IMR-90 (cell line): ENCODE measurements around the gene TNNI2. TPM values are rescaled to one million over a fixed set of nuclear protein-coding genes. Genes with fewer than 3 reads are reported as not detected.

Source experiments
- ATAC-seq: fragments of 200-7000 bp; cut with Tn5 transposase; 2 replicates; pipeline ENCODE4 v1.9.1; 2020; ENCODE audit warnings: low read depth, mild to moderate bottlenecking, moderate library complexity
- BruUV-seq: library from RNA; stranded (reverse); fragments of 400-500 nt; replicated peaks from 2 replicates; lab custom pipeline; 2021; lab: Mats Ljungman, UMichigan
- CTCF ChIA-PET: fragments of 300-600 bp; formaldehyde crosslinking; extraction: SDS; loops from one replicate; lab custom pipeline; 2021; ENCODE audit warnings: antibody characterized with exemption; lab: Yijun Ruan, JAX
- POLR2A ChIA-PET: fragments of 300-600 bp; sonication (Branson Sonifier 250); formaldehyde crosslinking; loops from one replicate; lab custom pipeline; 2022; ENCODE audit warnings: antibody characterized with exemption; ENCODE audit not compliant: unreplicated experiment; lab: Charles Lee
- DNase-seq: peaks from one replicate; pipeline ENCODE4 v3.0.0; 2013
- H2AFZ ChIP-seq: replicated peaks from 2 replicates; pipeline ENCODE3; 2013; ENCODE audit warnings: low read length, mild to moderate bottlenecking; ENCODE audit not compliant: poor library complexity
- H2AK5ac ChIP-seq: 2 replicates; pipeline ENCODE4 v1.6.1; 2013; ENCODE audit warnings: low read depth, low read length, inconsistent platforms
- H2AK9ac ChIP-seq: replicated peaks from 2 replicates; pipeline ENCODE3; 2013; ENCODE audit warnings: mild to moderate bottlenecking, low read depth, low read length, moderate library complexity; ENCODE audit not compliant: poor library complexity
- H2BK120ac ChIP-seq: 2 replicates; pipeline ENCODE4 v1.6.1; 2013; ENCODE audit warnings: low read depth, low read length, inconsistent platforms
- H2BK15ac ChIP-seq: 3 replicates; pipeline ENCODE4 v1.6.1; 2013; ENCODE audit warnings: low read depth, low read length, inconsistent platforms
- H2BK20ac ChIP-seq: 2 replicates; pipeline ENCODE4 v1.6.1; 2013; ENCODE audit warnings: low read depth, mild to moderate bottlenecking, inconsistent platforms, low read length, moderate library complexity
- H2BK5ac ChIP-seq: 2 replicates; pipeline ENCODE4 v1.6.1; 2013; ENCODE audit warnings: mild to moderate bottlenecking, low read depth, low read length, inconsistent platforms; ENCODE audit not compliant: poor library complexity, severe bottlenecking
- H3K14ac ChIP-seq: replicated peaks from 2 replicates; pipeline ENCODE4 v1.6.1; 2013; ENCODE audit warnings: low read depth, low read length, inconsistent platforms
- H3K18ac ChIP-seq: 2 replicates; pipeline ENCODE4 v1.6.1; 2013; ENCODE audit warnings: low read depth, low read length, control low read depth
- H3K23ac ChIP-seq: 2 replicates; pipeline ENCODE4 v1.6.1; 2013; ENCODE audit warnings: low read depth, low read length, inconsistent platforms
- H3K27ac ChIP-seq: 2 replicates; pipeline ENCODE4 v1.5.1; 2013; ENCODE audit warnings: mild to moderate bottlenecking, control low read depth, low read length; ENCODE audit not compliant: insufficient read depth
- H3K27me3 ChIP-seq: 2 replicates; pipeline ENCODE4 v1.6.1; 2013; ENCODE audit warnings: low read length; ENCODE audit not compliant: control insufficient read depth, insufficient read depth
- H3K36me3 ChIP-seq: 2 replicates; pipeline ENCODE4 v1.6.1; 2013; ENCODE audit warnings: low read length, mixed read lengths; ENCODE audit not compliant: control insufficient read depth, insufficient read depth
- H3K4ac ChIP-seq: 2 replicates; pipeline ENCODE4 v1.6.1; 2013; ENCODE audit warnings: low read depth, low read length, inconsistent platforms
- H3K4me1 ChIP-seq: 2 replicates; pipeline ENCODE4 v1.6.1; 2013; ENCODE audit warnings: low read length, mixed read lengths; ENCODE audit not compliant: control insufficient read depth, insufficient read depth
- H3K4me2 ChIP-seq: 2 replicates; pipeline ENCODE4 v1.6.1; 2013; ENCODE audit warnings: low read depth, mild to moderate bottlenecking, control low read depth, low read length, moderate library complexity
- H3K4me3 ChIP-seq: 2 replicates; pipeline ENCODE4 v1.5.1; 2013; ENCODE audit warnings: low read depth, mild to moderate bottlenecking, control low read depth, low read length, moderate library complexity; ENCODE audit not compliant: insufficient read depth
- H3K56ac ChIP-seq: 2 replicates; pipeline ENCODE4 v1.6.1; 2013; ENCODE audit warnings: low read length, inconsistent platforms; ENCODE audit not compliant: insufficient read depth; ENCODE audit errors: extremely low read depth
- H3K79me1 ChIP-seq, 2 experiments: 2 replicates each; pipeline ENCODE4 v1.6.1; 2013; ENCODE audit warnings: low read length in 2 of 2, inconsistent platforms in 1 of 2, low read depth in 1 of 2
- H3K9ac ChIP-seq: 2 replicates; pipeline ENCODE4 v1.6.1; 2013; ENCODE audit warnings: low read depth, low read length, control low read depth
- H3K9me1 ChIP-seq: 2 replicates; pipeline ENCODE4 v1.6.1; 2013; ENCODE audit warnings: low read length, inconsistent platforms; ENCODE audit not compliant: insufficient read depth
- H3K9me3 ChIP-seq: 2 replicates; pipeline ENCODE4 v1.6.1; 2013; ENCODE audit warnings: low read length; ENCODE audit not compliant: control insufficient read depth, insufficient read depth
- H4K20me1 ChIP-seq: 2 replicates; pipeline ENCODE4 v1.6.1; 2013; ENCODE audit warnings: low read length, inconsistent platforms; ENCODE audit not compliant: insufficient read depth
- H4K5ac ChIP-seq: 2 replicates; pipeline ENCODE4 v1.6.1; 2013; ENCODE audit warnings: mild to moderate bottlenecking, low read depth, low read length, control low read depth
- H4K8ac ChIP-seq, 2 experiments: 2 replicates each; pipeline ENCODE4 v1.6.1; 2013; ENCODE audit warnings: low read depth in 2 of 2, low read length in 2 of 2, control low read depth in 1 of 2, inconsistent platforms in 1 of 2
- H4K91ac ChIP-seq: 2 replicates; pipeline ENCODE4 v1.6.1; 2013; ENCODE audit warnings: low read depth, low read length, inconsistent platforms; ENCODE audit not compliant: insufficient read depth
- BHLHE40 ChIP-seq: fragments of 150-350 bp; IDR thresholded peaks from 2 replicates; pipeline ENCODE4 v1.6.1; 2016; ENCODE audit warnings: mild to moderate bottlenecking, low read depth, low read length
- CEBPB ChIP-seq: IDR thresholded peaks from 2 replicates; pipeline ENCODE4 v1.6.1; 2012; ENCODE audit warnings: low read depth, low read length, improper control_type of control experiment
- CHD1 ChIP-seq: IDR thresholded peaks from 2 replicates; pipeline ENCODE4 v1.6.1; 2012; ENCODE audit warnings: low read depth, low read length, improper control_type of control experiment
- CTCF ChIP-seq: conservative IDR thresholded peaks from 2 replicates; pipeline ENCODE4 v1.5.1; 2012; ENCODE audit warnings: mild to moderate bottlenecking, low read depth, low read length, improper control_type of control experiment
- ELK1 ChIP-seq: fragments of 150-350 bp; IDR thresholded peaks from 2 replicates; pipeline ENCODE4 v1.6.1; 2016; ENCODE audit warnings: low read depth, mild to moderate bottlenecking, low read length, moderate library complexity, borderline replicate concordance
- FOS ChIP-seq: fragments of 150-350 bp; IDR thresholded peaks from 2 replicates; pipeline ENCODE4 v1.6.1; 2016; ENCODE audit warnings: low read depth, low read length
- MAFK ChIP-seq: IDR thresholded peaks from 2 replicates; pipeline ENCODE4 v1.6.1; 2012; ENCODE audit warnings: low read depth, low read length, improper control_type of control experiment
- MAZ ChIP-seq: IDR thresholded peaks from 2 replicates; pipeline ENCODE4 v1.6.1; 2012; ENCODE audit warnings: low read depth, mild to moderate bottlenecking, low read length, improper control_type of control experiment, moderate library complexity, borderline replicate concordance
- MXI1 ChIP-seq: IDR thresholded peaks from 2 replicates; pipeline ENCODE4 v1.6.1; 2012; ENCODE audit warnings: low read depth, mild to moderate bottlenecking, low read length, moderate library complexity, borderline replicate concordance
- NFE2L2 ChIP-seq: fragments of 150-350 bp; IDR thresholded peaks from 2 replicates; pipeline ENCODE4 v1.6.1; 2016; ENCODE audit warnings: low read depth, mild to moderate bottlenecking, low read length
- POLR2A ChIP-seq: IDR thresholded peaks from 2 replicates; pipeline ENCODE4 v1.6.1; 2012; ENCODE audit warnings: mild to moderate bottlenecking, low read depth, low read length
- RAD21 ChIP-seq: IDR thresholded peaks from 2 replicates; pipeline ENCODE4 v1.6.1; 2012; ENCODE audit warnings: low read length, improper control_type of control experiment
- RCOR1 ChIP-seq: IDR thresholded peaks from 2 replicates; pipeline ENCODE4 v1.6.1; 2012; ENCODE audit warnings: mild to moderate bottlenecking, low read length, improper control_type of control experiment; ENCODE audit not compliant: insufficient replicate concordance
- RFX5 ChIP-seq: IDR thresholded peaks from 2 replicates; pipeline ENCODE4 v1.8.0; 2012; ENCODE audit warnings: low read depth, mild to moderate bottlenecking, low read length, moderate library complexity
- SMC3 ChIP-seq: fragments of 150-350 bp; IDR thresholded peaks from 2 replicates; pipeline ENCODE4 v1.6.1; 2016; ENCODE audit warnings: low read depth, mild to moderate bottlenecking, antibody characterized with exemption, low read length, moderate library complexity
- WGBS, 2 experiments: methylation state at CpG; one replicate each; pipeline versions ENCODE4 v1.1.5 to v1.1.7; 2013; ENCODE audit warnings: missing lambda C conversion rate in 2 of 2; ENCODE audit not compliant: insufficient read length in 1 of 2; ENCODE audit errors: extremely low coverage in 2 of 2; 5-methylcytosine and 5-hydroxymethylcytosine counted together
- dilution Hi-C: fragments of 300-500 bp; cut with HindIII; formaldehyde crosslinking; loops from one replicate; pipeline ENCODE4 v1.14.3; 2018; ENCODE audit warnings: low sequenced_read_pairs; ENCODE audit not compliant: unreplicated experiment
- in situ Hi-C: fragments of 300-500 bp; cut with MboI; formaldehyde crosslinking; loops from 3 replicates; pipeline ENCODE4 v1.14.3; 2019; ENCODE audit warnings: low sequenced_read_pairs, inconsistent platforms, mixed read lengths
- intact Hi-C: fragments of 100-400 bp; cut with micrococcal nuclease; formaldehyde crosslinking; loops from 2 replicates; pipeline ENCODE4 v1.10.0; 2022
- polyA plus RNA-seq, 3 experiments: library from polyadenylated mRNA; depleted of rRNA; stranded (reverse); fragments of >200 nt; gene quantifications; 2 replicates each; pipeline ENCODE4 v1.2.3, GENCODE V29; 2012; ENCODE audit warnings: low replicate concordance in 1 of 3
- total RNA-seq: library from RNA; depleted of rRNA; stranded (reverse); fragments of >200 nt; gene quantifications from 2 replicates; pipeline ENCODE4 v1.2.3, GENCODE V29; 2012
- TF ChIP-seq, protein P1 (sequence below): fragments of 150-350 bp; IDR thresholded peaks from 2 replicates; pipeline ENCODE4 v1.6.1; 2017; ENCODE audit warnings: mild to moderate bottlenecking, antibody characterized with exemption, low read length, low read depth

The TNNI2 gene
- total and polyA plus RNA-seq, 2 of the 4 experiments (the other 2 are of a cell fraction) = not detected

- in situ Hi-C loops = no loop called here
- ChIA-PET CTCF (interaction anchor here (0.5 to 1.6 kb wide), 2 partner anchors 9 to 165 kb away, joined by 3 to 4 read pairs; no protein-coding TSS in a partner anchor), POLR2A (no interaction called here)
- Histone ChIP-seq H3K4ac (no peak overlapping the region), H4K5ac (no peak overlapping the region), H3K14ac (no peak overlapping the region), H2BK5ac (no peak overlapping the region), H3K4me3 (no peak overlapping the region), H3K23ac (no peak overlapping the region), H2AFZ (no peak overlapping the region), H3K79me1 (no peaks in the 10 kb centered on the region), H3K9me3 (peaks cover 16% of the 10 kb centered on the region), H3K4me2 (no peak overlapping the region), H3K27me3 (peaks cover 38% of the 10 kb centered on the region), H3K36me3 (no peaks in the 10 kb centered on the region), H2AK5ac (no peak overlapping the region), H3K9ac (no peak overlapping the region), H3K9me1 (no peaks in the 10 kb centered on the region), H3K56ac (no peak overlapping the region), H4K91ac (no peak overlapping the region), H2BK120ac (no peak overlapping the region), H2AK9ac (no peak overlapping the region), H4K8ac (no peak overlapping the region), H3K18ac (no peak overlapping the region), H3K27ac (no peak overlapping the region), H2BK15ac (no peak overlapping the region), H4K20me1 (no peaks in the 10 kb centered on the region), H3K4me1 (no peaks in the 10 kb centered on the region), H2BK20ac (no peak overlapping the region)
- dilution Hi-C loops = no loop called here
- DNase-seq (no peak), ATAC-seq (no peak)
- no peak for TF ChIP-seq CHD1
- no peak for TF ChIP-seq ELK1
- no peak for TF ChIP-seq MAZ
- TF ChIP-seq, protein P1, sequence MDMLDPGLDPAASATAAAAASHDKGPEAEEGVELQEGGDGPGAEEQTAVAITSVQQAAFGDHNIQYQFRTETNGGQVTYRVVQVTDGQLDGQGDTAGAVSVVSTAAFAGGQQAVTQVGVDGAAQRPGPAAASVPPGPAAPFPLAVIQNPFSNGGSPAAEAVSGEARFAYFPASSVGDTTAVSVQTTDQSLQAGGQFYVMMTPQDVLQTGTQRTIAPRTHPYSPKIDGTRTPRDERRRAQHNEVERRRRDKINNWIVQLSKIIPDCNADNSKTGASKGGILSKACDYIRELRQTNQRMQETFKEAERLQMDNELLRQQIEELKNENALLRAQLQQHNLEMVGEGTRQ = no peak
- no peak for TF ChIP-seq MXI1
- TF ChIP-seq FOS = no peak
- no peak for TF ChIP-seq NFE2L2
- TF ChIP-seq CTCF = no peak
- TF ChIP-seq POLR2A = no peak
- no peak for TF ChIP-seq RFX5
- no peak for TF ChIP-seq BHLHE40
- TF ChIP-seq CEBPB = no peak
- no peak for TF ChIP-seq RCOR1
- TF ChIP-seq MAFK = no peak
- TF ChIP-seq RAD21 = no peak
- TF ChIP-seq SMC3 = no peak
- BruUV-seq = no TSS peak
- WGBS, 2 experiments = 0% methylated on average over 1 of the region's 1 CpG; no CpG with 5 or more reads in 1 of the 2 experiments
- intact Hi-C loops = no loop called here
Observed at GRCh38 chr11:1817511-1817910, 21.3 kb upstream of the TNNI2 start.
